Stimulated activated CD4-positive, alpha-beta T cell treated with anti-CD3 and anti-CD28 coated beads, Interleukin-4, amount 100 ng/mL, for 24 hours (primary cell): ENCODE data around the gene EVI5L.
"Not testable (repeated sequence)": the region's sequence is repeated elsewhere in the genome, so short reads cannot be mapped to it uniquely, and the experiment has no call there.

Experiments used
- DNase-seq: peaks from one replicate; pipeline ENCODE4 v3.0.0-alpha.2; 2020

EVI5L gene

GRCh38 chr19:7874897-7875273 is 44.9 kb downstream of the EVI5L start:
- no peak for DNase-seq

- DNase-seq, result no peak
These were observed 47.3 kb downstream of the EVI5L start for GRCh38 chr19:7877249-7877836.

- DNase-seq, result no peak
These were observed 49.2 kb downstream of the EVI5L start for GRCh38 chr19:7879111-7879807.

GRCh38 chr19:7879836-7880235 is 49.8 kb downstream of the EVI5L start:
- DNase-seq, result no peak

- no peak for DNase-seq
These were observed 51.9 kb downstream of the EVI5L start for GRCh38 chr19:7881910-7882309.

- DNase-seq, result no peak
These were observed 53.1 kb downstream of the EVI5L start for GRCh38 chr19:7883105-7883504.

- no peak for DNase-seq
These were observed 54.0 kb downstream of the EVI5L start for GRCh38 chr19:7883796-7884570.

GRCh38 chr19:7885818-7886217 is 55.8 kb downstream of the EVI5L start:
- DNase-seq, result no peak

GRCh38 chr19:7887408-7888144 is 57.6 kb downstream of the EVI5L start:
- DNase-seq, result no peak

GRCh38 chr19:7888145-7888825 is 58.3 kb downstream of the EVI5L start, which contains the start of gene LRRC8E:
LRRC8E (plus strand) TSS chr19:7888510; CDS start chr19:7895604, 7,094 bp downstream.
- peak; percentile 41 for DNase-seq

- DNase-seq, result no peak
These were observed 58.8 kb downstream of the EVI5L start for GRCh38 chr19:7888826-7889217.

- not testable (repeated sequence) for DNase-seq
These were observed 63.5 kb downstream of the EVI5L start for GRCh38 chr19:7893362-7894101.

GRCh38 chr19:7894612-7895309 is 64.7 kb downstream of the EVI5L start:
- no peak for DNase-seq

- no peak for DNase-seq
These were observed 65.5 kb downstream of the EVI5L start for GRCh38 chr19:7895565-7895964.

GRCh38 chr19:7897292-7897691 is 67.3 kb downstream of the EVI5L start:
- DNase-seq, result no peak

- no peak for DNase-seq
These were observed 68.9 kb downstream of the EVI5L start for GRCh38 chr19:7898967-7899366.

GRCh38 chr19:7899751-7900378 is 69.8 kb downstream of the EVI5L start:
- no peak for DNase-seq

GRCh38 chr19:7900401-7900870 is 70.4 kb downstream of the EVI5L start:
- no peak for DNase-seq

GRCh38 chr19:7900931-7901330 is 70.9 kb downstream of the EVI5L start:
- DNase-seq, result no peak

GRCh38 chr19:7901337-7901736 is 71.3 kb downstream of the EVI5L start:
- DNase-seq, result no peak

GRCh38 chr19:7902796-7903243 is 72.8 kb downstream of the EVI5L start:
- no peak for DNase-seq
